ENCODE results near the gene LARGE2. TPM values are rescaled to one million over a fixed set of nuclear protein-coding genes. Genes with fewer than 3 reads are reported as not detected.

Gene LARGE2
- total and polyA plus RNA-seq, 9 of the 15 experiments (the other 6 are each of a cell fraction or from before 2014, with no cell fraction given), result 0.56 to 14.1 (median 6.6) TPM

DNA sequence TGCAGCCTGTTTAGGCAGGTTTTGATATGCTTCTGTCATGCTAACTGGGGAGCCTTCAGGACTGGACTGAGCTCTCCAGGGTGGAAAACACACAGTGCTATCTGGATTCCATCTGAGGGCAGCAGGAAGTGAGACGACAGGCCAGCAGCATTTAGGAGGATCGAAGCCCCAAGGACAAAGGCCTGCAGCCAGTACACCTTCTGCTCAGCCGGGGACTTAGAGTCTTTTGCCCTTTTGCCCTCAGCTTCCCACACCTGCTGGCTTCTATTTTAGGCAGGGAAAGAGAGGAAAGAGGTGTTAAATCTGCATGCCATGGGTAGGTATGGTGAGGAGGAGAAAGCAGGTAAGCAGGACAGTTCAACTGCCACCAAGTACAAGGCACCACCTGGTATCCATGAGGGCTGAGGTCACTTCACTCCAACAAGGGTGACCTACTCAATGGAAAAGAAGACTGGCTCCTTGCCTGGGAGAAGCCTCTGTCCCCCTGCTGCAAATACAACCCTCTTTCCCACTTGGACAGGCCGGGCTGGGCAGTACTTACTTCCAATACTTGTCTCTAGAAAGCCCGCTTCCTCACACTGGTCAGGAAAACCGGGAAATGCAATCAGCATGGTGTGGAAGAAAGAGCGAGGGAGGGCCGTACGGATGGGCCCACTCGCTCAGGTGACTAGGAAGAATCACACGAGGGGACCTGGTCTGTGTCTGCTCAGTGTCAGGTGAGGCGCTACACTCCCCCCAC, 12.3 kb downstream of the LARGE2 start:
- intact Hi-C loops (cut with micrococcal nuclease) (no loop called here), in situ Hi-C loops (cut with MboI) (no loop called here)
- 76% methylated on average over 12 of the region's 12 CpGs for WGBS (ENCODE audit: insufficient coverage, low coverage, missing lambda C conversion rate)
- CTCF ChIA-PET (ENCODE audit: low intra/inter-chr PET ratio), result no interaction called here
- Histone ChIP-seq H4K20me1 (replicated peaks; ENCODE audit: control insufficient read depth, insufficient read depth, low read length) (no peaks in the 10 kb centered on the region; the same call in 1 of the 2 replicates), H3K27ac (ENCODE audit: extremely low read depth, low read depth, low read length) (no peak overlapping the region), H3K4me1 (replicated peaks in 1 of 2; ENCODE audit: control insufficient read depth in 2 of 2, insufficient read depth in 2 of 2, low read length in 2 of 2) (peaks cover 5 to 19% of the 10 kb centered on the region in 2 experiments; a peak in 3 of 5 replicates), H3K9me1 (ENCODE audit: control insufficient read depth, insufficient read depth, low read length) (no peaks in the 10 kb centered on the region), H3K27me3 (ENCODE audit: control insufficient read depth in 2 of 2, insufficient read depth in 2 of 2, low read length in 2 of 2) (no peaks in the 10 kb centered on the region), H3K36me3 (ENCODE audit: control insufficient read depth, insufficient read depth, low read length) (peaks cover 49% of the 10 kb centered on the region; the same call in 2 of the 3 replicates), H3K4me3 (no peak overlapping the region), H3K4me2 (ENCODE audit: insufficient read depth, low read length) (no peak overlapping the region), H3K9ac (ENCODE audit: insufficient read depth in 1 of 2, low read depth in 2 of 2, low read length in 2 of 2) (peak overlapping the region in 1 of 2 experiments; percentile 65; a peak in 1 of 4 replicates), H3K9me3 (replicated peaks; ENCODE audit: control insufficient read depth, insufficient read depth, low read depth, low read length) (no peaks in the 10 kb centered on the region), H3K79me2 (ENCODE audit: control insufficient read depth, insufficient read depth, low read length) (no peaks in the 10 kb centered on the region), H2AFZ (ENCODE audit: low read depth, low read length) (no peak overlapping the region)
- POLR2A ChIA-PET, result interaction anchor here (1.0 to 1.3 kb wide), 2 partner anchors 10 to 14 kb away, joined by 3 read pairs; no protein-coding TSS in a partner anchor
- FAIRE-seq (no peak), ATAC-seq (no peak), DNase-seq (ENCODE audit: extremely low read depth in 1 of 4, low spot score in 3 of 4) (no peak)
- BruUV-seq (replicated peaks), result no TSS peak
- TF ChIP-seq SRSF1 (IDR thresholded peaks at IDR 0.05; ENCODE audit: low read depth, low read length), result no peak
- TF ChIP-seq ZNF282 (CRISPR knock-in tag; IDR thresholded peaks at IDR 0.05), result no peak
- TF ChIP-seq PTTG1 (tag; IDR thresholded peaks at IDR 0.05; ENCODE audit: low read depth), result no peak
- TF ChIP-seq ELF2 (CRISPR knock-in tag; IDR thresholded peaks at IDR 0.05), result no peak
- TF ChIP-seq FOXJ3 (CRISPR knock-in tag; IDR thresholded peaks at IDR 0.05), result no peak
- TF ChIP-seq RFX1 (IDR thresholded peaks at IDR 0.05), result no peak
- TF ChIP-seq, protein P1, sequence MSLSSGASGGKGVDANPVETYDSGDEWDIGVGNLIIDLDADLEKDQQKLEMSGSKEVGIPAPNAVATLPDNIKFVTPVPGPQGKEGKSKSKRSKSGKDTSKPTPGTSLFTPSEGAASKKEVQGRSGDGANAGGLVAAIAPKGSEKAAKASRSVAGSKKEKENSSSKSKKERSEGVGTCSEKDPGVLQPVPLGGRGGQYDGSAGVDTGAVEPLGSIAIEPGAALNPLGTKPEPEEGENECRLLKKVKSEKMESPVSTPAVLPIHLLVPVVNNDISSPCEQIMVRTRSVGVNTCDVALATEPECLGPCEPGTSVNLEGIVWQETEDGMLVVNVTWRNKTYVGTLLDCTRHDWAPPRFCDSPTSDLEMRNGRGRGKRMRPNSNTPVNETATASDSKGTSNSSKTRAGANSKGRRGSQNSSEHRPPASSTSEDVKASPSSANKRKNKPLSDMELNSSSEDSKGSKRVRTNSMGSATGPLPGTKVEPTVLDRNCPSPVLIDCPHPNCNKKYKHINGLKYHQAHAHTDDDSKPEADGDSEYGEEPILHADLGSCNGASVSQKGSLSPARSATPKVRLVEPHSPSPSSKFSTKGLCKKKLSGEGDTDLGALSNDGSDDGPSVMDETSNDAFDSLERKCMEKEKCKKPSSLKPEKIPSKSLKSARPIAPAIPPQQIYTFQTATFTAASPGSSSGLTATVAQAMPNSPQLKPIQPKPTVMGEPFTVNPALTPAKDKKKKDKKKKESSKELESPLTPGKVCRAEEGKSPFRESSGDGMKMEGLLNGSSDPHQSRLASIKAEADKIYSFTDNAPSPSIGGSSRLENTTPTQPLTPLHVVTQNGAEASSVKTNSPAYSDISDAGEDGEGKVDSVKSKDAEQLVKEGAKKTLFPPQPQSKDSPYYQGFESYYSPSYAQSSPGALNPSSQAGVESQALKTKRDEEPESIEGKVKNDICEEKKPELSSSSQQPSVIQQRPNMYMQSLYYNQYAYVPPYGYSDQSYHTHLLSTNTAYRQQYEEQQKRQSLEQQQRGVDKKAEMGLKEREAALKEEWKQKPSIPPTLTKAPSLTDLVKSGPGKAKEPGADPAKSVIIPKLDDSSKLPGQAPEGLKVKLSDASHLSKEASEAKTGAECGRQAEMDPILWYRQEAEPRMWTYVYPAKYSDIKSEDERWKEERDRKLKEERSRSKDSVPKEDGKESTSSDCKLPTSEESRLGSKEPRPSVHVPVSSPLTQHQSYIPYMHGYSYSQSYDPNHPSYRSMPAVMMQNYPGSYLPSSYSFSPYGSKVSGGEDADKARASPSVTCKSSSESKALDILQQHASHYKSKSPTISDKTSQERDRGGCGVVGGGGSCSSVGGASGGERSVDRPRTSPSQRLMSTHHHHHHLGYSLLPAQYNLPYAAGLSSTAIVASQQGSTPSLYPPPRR (CRISPR knock-in tag; IDR thresholded peaks at IDR 0.05; ENCODE audit: borderline replicate concordance), result no peak
- TF ChIP-seq, protein P2, sequence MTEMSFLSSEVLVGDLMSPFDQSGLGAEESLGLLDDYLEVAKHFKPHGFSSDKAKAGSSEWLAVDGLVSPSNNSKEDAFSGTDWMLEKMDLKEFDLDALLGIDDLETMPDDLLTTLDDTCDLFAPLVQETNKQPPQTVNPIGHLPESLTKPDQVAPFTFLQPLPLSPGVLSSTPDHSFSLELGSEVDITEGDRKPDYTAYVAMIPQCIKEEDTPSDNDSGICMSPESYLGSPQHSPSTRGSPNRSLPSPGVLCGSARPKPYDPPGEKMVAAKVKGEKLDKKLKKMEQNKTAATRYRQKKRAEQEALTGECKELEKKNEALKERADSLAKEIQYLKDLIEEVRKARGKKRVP (CRISPR knock-in tag; IDR thresholded peaks at IDR 0.05), result no peak
- no peak for TF ChIP-seq HDAC1 (IDR thresholded peaks at IDR 0.05)
- TF ChIP-seq, protein P3, sequence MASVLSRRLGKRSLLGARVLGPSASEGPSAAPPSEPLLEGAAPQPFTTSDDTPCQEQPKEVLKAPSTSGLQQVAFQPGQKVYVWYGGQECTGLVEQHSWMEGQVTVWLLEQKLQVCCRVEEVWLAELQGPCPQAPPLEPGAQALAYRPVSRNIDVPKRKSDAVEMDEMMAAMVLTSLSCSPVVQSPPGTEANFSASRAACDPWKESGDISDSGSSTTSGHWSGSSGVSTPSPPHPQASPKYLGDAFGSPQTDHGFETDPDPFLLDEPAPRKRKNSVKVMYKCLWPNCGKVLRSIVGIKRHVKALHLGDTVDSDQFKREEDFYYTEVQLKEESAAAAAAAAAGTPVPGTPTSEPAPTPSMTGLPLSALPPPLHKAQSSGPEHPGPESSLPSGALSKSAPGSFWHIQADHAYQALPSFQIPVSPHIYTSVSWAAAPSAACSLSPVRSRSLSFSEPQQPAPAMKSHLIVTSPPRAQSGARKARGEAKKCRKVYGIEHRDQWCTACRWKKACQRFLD (CRISPR knock-in tag; IDR thresholded peaks at IDR 0.05), result no peak
- TF ChIP-seq U2AF2 (optimal IDR thresholded peaks at IDR 0.05; ENCODE audit: low read depth, low read length), result no peak
- TF ChIP-seq ZNF384 (IDR thresholded peaks at IDR 0.05; ENCODE audit: low read depth, low read length), result no peak
- TF ChIP-seq, protein P4, sequence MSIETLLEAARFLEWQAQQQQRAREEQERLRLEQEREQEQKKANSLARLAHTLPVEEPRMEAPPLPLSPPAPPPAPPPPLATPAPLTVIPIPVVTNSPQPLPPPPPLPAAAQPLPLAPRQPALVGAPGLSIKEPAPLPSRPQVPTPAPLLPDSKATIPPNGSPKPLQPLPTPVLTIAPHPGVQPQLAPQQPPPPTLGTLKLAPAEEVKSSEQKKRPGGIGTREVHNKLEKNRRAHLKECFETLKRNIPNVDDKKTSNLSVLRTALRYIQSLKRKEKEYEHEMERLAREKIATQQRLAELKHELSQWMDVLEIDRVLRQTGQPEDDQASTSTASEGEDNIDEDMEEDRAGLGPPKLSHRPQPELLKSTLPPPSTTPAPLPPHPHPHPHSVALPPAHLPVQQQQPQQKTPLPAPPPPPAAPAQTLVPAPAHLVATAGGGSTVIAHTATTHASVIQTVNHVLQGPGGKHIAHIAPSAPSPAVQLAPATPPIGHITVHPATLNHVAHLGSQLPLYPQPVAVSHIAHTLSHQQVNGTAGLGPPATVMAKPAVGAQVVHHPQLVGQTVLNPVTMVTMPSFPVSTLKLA (conservative IDR thresholded peaks at IDR 0.05), result no peak

Measured in K562 (cell line).